Testis (tissue), 2 donors: Measurements from ENCODE around the gene UNC119.

Experiments used
- POLR2A ChIP-seq: fragments of 450-650 bp; IDR thresholded peaks from one replicate; pipeline ENCODE4 v1.6.1; 2017; ENCODE audit warnings: antibody characterized with exemption, mild to moderate bottlenecking, moderate library complexity
- TF ChIP-seq, protein P1 (sequence below), 3 experiments: fragments of 450-650 bp in 2 of 3; fragments of 200-600 bp in 1 of 3; sonication (generic) in 1 of 3; IDR thresholded peaks; one replicate each; pipeline ENCODE4 v1.5.1; 2016 to 2019; ENCODE audit warnings: antibody characterized with exemption in 3 of 3, mild to moderate bottlenecking in 2 of 3, moderate library complexity in 1 of 3

DNA sequence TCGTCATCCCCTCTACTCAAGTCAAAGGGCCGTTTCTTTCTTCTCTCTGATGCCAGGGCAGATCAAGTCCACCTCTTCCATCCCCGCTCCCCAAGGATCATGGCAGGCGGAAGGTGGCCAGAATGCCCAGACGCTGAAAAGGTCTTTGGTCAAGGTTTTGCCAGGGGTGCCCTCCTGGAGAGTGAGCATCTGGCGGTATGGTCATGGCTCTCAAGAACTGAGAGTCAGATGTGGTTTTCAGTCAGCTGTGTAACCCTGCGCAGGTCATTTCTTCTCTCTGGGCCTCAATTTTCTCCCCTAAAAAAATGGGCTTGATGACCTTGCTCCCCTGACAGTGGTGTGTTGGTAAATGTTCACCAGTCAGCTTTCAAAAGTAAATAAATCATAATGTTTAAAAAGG is 33.8 kb downstream of the UNC119 start:
- TF ChIP-seq POLR2A: no peak
- TF ChIP-seq, protein P1, sequence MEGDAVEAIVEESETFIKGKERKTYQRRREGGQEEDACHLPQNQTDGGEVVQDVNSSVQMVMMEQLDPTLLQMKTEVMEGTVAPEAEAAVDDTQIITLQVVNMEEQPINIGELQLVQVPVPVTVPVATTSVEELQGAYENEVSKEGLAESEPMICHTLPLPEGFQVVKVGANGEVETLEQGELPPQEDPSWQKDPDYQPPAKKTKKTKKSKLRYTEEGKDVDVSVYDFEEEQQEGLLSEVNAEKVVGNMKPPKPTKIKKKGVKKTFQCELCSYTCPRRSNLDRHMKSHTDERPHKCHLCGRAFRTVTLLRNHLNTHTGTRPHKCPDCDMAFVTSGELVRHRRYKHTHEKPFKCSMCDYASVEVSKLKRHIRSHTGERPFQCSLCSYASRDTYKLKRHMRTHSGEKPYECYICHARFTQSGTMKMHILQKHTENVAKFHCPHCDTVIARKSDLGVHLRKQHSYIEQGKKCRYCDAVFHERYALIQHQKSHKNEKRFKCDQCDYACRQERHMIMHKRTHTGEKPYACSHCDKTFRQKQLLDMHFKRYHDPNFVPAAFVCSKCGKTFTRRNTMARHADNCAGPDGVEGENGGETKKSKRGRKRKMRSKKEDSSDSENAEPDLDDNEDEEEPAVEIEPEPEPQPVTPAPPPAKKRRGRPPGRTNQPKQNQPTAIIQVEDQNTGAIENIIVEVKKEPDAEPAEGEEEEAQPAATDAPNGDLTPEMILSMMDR (IDR thresholded peaks at IDR 0.05): no peak
